HCT116 (cell line): ENCODE results near the gene TMEM179. TPM values are rescaled to one million over a fixed set of nuclear protein-coding genes. Genes with fewer than 3 reads are reported as not detected.

ENCODE experiments used
- ATAC-seq: fragments of 200-7000 bp; cut with Tn5 transposase; 2 replicates; pipeline ENCODE4 v1.9.1; 2020; ENCODE audit warnings: mild to moderate bottlenecking, moderate library complexity
- BruUV-seq: library from RNA; stranded (reverse); fragments of 400-500 nt; replicated peaks from 2 replicates; lab custom pipeline; 2021; lab: Mats Ljungman, UMichigan
- CTCF ChIA-PET: fragments of 300-600 bp; sonication (Branson Sonifier 250); formaldehyde crosslinking; loops from one replicate; lab custom pipeline; 2021; ENCODE audit warnings: antibody characterized with exemption; lab: Charles Lee
- POLR2A ChIA-PET: fragments of 300-600, 350-600 bp; sonication (Branson Sonifier 250); formaldehyde crosslinking; loops from one replicate; lab custom pipeline; 2021; ENCODE audit warnings: antibody characterized with exemption; lab: Charles Lee
- RAD21 ChIA-PET, 2 experiments: fragments of 300-600 bp; sonication (Branson Sonifier 250); formaldehyde crosslinking; loops; one replicate each; lab custom pipeline; 2023; ENCODE audit warnings: low total read pairs in 2 of 2; ENCODE audit not compliant: uncharacterized antibody in 2 of 2, unreplicated experiment in 2 of 2, low non-redundant PET in 1 of 2; lab: Charles Lee
- DNase-seq: peaks from one replicate; pipeline ENCODE4 v3.0.0-alpha.2; 2010; ENCODE audit warnings: low read depth, low spot score
- H2AFZ ChIP-seq: fragments of 200-600 bp; shearing (Covaris generic), sonication (generic); 2 replicates; pipeline ENCODE4 v1.6.1; 2017; ENCODE audit warnings: low read depth, mixed run types, mixed read lengths, antibody characterized with exemption, low read length; ENCODE audit not compliant: poor library complexity, severe bottlenecking
- H3K27ac ChIP-seq: 2 replicates; pipeline ENCODE4 v1.5.1; 2012; ENCODE audit warnings: low read depth, low read length
- H3K27me3 ChIP-seq: fragments of 200-600 bp; sonication (generic); 2 replicates; pipeline ENCODE4 v1.6.1; 2016; ENCODE audit warnings: mixed run types, low read length, mixed read lengths; ENCODE audit not compliant: insufficient read depth
- H3K36me3 ChIP-seq, 2 experiments: fragments of 200-500 bp in 1 of 2; fragments of 200-600 bp in 1 of 2; sonication (Bioruptor generic) in 1 of 2; sonication (generic) in 1 of 2; 2 replicates each; pipeline versions ENCODE4 v1.5.1 to v1.6.1; 2014 to 2016; ENCODE audit warnings: low read length in 2 of 2, inconsistent platforms in 1 of 2, mixed read lengths in 1 of 2, mixed run types in 1 of 2; ENCODE audit not compliant: insufficient read depth in 2 of 2, control insufficient read depth in 1 of 2
- H3K4me1 ChIP-seq, 2 experiments: fragments of 200-600 bp in 1 of 2; sonication (generic) in 1 of 2; 2 replicates each; pipeline versions ENCODE4 v1.5.1 to v1.6.1; 2012 to 2017; ENCODE audit warnings: low read length in 2 of 2, inconsistent platforms in 1 of 2, mild to moderate bottlenecking in 1 of 2, mixed read lengths in 1 of 2, mixed run types in 1 of 2, moderate library complexity in 1 of 2; ENCODE audit not compliant: insufficient read depth in 2 of 2, control insufficient read depth in 1 of 2
- H3K4me2 ChIP-seq: fragments of 200-600 bp; sonication (generic); 2 replicates; pipeline ENCODE4 v1.6.1; 2017; ENCODE audit warnings: mixed run types, low read length, mixed read lengths
- H3K4me3 ChIP-seq, 2 experiments: fragments of 200-600 bp in 1 of 2; sonication (generic) in 1 of 2; replicated peaks in 1 of 2; 2 replicates each; pipeline ENCODE4 v1.5.1; 2011 to 2016; ENCODE audit warnings: low read length in 2 of 2, control low read depth in 1 of 2, low read depth in 1 of 2, mild to moderate bottlenecking in 1 of 2, mixed read lengths in 1 of 2, mixed run types in 1 of 2
- H3K79me2 ChIP-seq: fragments of 200-600 bp; sonication (generic); 2 replicates; pipeline ENCODE4 v1.6.1; 2017; ENCODE audit warnings: mild to moderate bottlenecking, mixed run types, low read length, moderate library complexity, mixed read lengths; ENCODE audit not compliant: insufficient read depth
- H3K9ac ChIP-seq: fragments of 200-600 bp; sonication (generic); 2 replicates; pipeline ENCODE4 v1.6.1; 2016; ENCODE audit warnings: low read length, mixed read lengths
- H3K9me2 ChIP-seq: fragments of 200-600 bp; sonication (generic), shearing (Covaris generic); 2 replicates; pipeline ENCODE4 v1.6.1; 2017; ENCODE audit warnings: mixed run types, mild to moderate bottlenecking, moderate library complexity; ENCODE audit not compliant: insufficient read depth
- H3K9me3 ChIP-seq, 2 experiments: fragments of 200-500 bp in 1 of 2; fragments of 200-600 bp in 1 of 2; sonication (Bioruptor generic) in 1 of 2; sonication (generic) in 1 of 2; 2 replicates each; pipeline ENCODE4 v1.6.1; 2014 to 2017; ENCODE audit warnings: low read length in 2 of 2, mixed read lengths in 2 of 2, inconsistent platforms in 1 of 2, low read depth in 1 of 2, mild to moderate bottlenecking in 1 of 2, mixed run types in 1 of 2, moderate library complexity in 1 of 2; ENCODE audit not compliant: control insufficient read depth in 1 of 2, insufficient read depth in 1 of 2
- H4K20me1 ChIP-seq: fragments of 200-600 bp; sonication (generic), shearing (Covaris generic); 2 replicates; pipeline ENCODE4 v1.6.1; 2017; ENCODE audit warnings: mixed run types, mild to moderate bottlenecking, moderate library complexity; ENCODE audit not compliant: insufficient read depth
- CEBPB ChIP-seq: IDR thresholded peaks from 2 replicates; pipeline ENCODE4 v1.6.1; 2012; ENCODE audit warnings: low read depth
- EGR1 ChIP-seq: IDR thresholded peaks from 2 replicates; pipeline ENCODE4 v1.6.1; 2012; ENCODE audit warnings: low read depth
- ELF1 ChIP-seq: IDR thresholded peaks from 2 replicates; pipeline ENCODE4 v1.6.1; 2012; ENCODE audit warnings: low read depth, borderline replicate concordance
- EZH2 ChIP-seq: fragments of 200-600 bp; sonication (generic); IDR thresholded peaks from 2 replicates; pipeline ENCODE4 v1.6.1; 2017; ENCODE audit warnings: antibody characterized with exemption, mixed run types
- EZH2phosphoT487 ChIP-seq: fragments of 200-600 bp; IDR thresholded peaks from 2 replicates; pipeline ENCODE4 v1.6.1; 2018; ENCODE audit warnings: antibody characterized with exemption, borderline replicate concordance
- FOSL1 ChIP-seq: IDR thresholded peaks from 2 replicates; pipeline ENCODE4 v1.6.1; 2012; ENCODE audit warnings: low read depth
- JUND ChIP-seq: IDR thresholded peaks from 2 replicates; pipeline ENCODE4 v1.6.1; 2012
- MAX ChIP-seq: IDR thresholded peaks from 2 replicates; pipeline ENCODE4 v1.6.1; 2012
- POLR2A ChIP-seq: IDR thresholded peaks from 2 replicates; pipeline ENCODE4 v1.7.0; 2011; ENCODE audit warnings: borderline replicate concordance; ENCODE audit not compliant: insufficient read depth, insufficient read length; ENCODE audit errors: extremely low read depth
- POLR2AphosphoS5 ChIP-seq: IDR thresholded peaks from 2 replicates; pipeline ENCODE4 v1.6.1; 2011; ENCODE audit warnings: mild to moderate bottlenecking, low read depth, low read length, moderate library complexity
- SP1 ChIP-seq: IDR thresholded peaks from 2 replicates; pipeline ENCODE4 v1.6.1; 2012; ENCODE audit warnings: low read depth
- SRF ChIP-seq: IDR thresholded peaks from 2 replicates; pipeline ENCODE4 v1.6.1; 2012; ENCODE audit warnings: low read depth
- TCF7L2 ChIP-seq: IDR thresholded peaks from 2 replicates; pipeline ENCODE4 v1.7.0; 2011; ENCODE audit warnings: borderline replicate concordance, inconsistent platforms; ENCODE audit not compliant: insufficient read depth, insufficient read length; ENCODE audit errors: extremely low read depth
- YY1 ChIP-seq: IDR thresholded peaks from 2 replicates; pipeline ENCODE4 v1.6.1; 2011; ENCODE audit warnings: low read length, low read depth, moderate library complexity, mild to moderate bottlenecking; ENCODE audit not compliant: insufficient replicate concordance; ENCODE audit errors: extremely low read depth
- ZNF274 ChIP-seq: fragments of 200-500 bp; sonication (Bioruptor generic); IDR thresholded peaks from 2 replicates; pipeline ENCODE4 v1.6.1; 2014; ENCODE audit warnings: mild to moderate bottlenecking, low read depth, low read length, inconsistent platforms
- intact Hi-C: fragments of 100-400 bp; cut with micrococcal nuclease; formaldehyde crosslinking; loops from 2 replicates; pipeline ENCODE4 v1.10.0; 2022
- total RNA-seq: library from RNA; stranded (reverse); gene quantifications from one replicate; pipeline ENCODE4 v1.2.1, GENCODE V29; 2021; ENCODE audit not compliant: unreplicated experiment
- TF ChIP-seq, protein P1 (sequence below): IDR thresholded peaks from 2 replicates; pipeline ENCODE4 v1.6.1; 2011; ENCODE audit warnings: mild to moderate bottlenecking, low read length, moderate library complexity; ENCODE audit not compliant: insufficient replicate concordance; ENCODE audit errors: extremely low read depth
- TF ChIP-seq, protein P2 (sequence below): IDR thresholded peaks from 2 replicates; pipeline ENCODE4 v1.6.1; 2012
- TF ChIP-seq, protein P3 (sequence below), 3 experiments: fragments of 200-600 bp in 1 of 3; sonication (generic) in 1 of 3; IDR thresholded peaks in 2 of 3; conservative IDR thresholded peaks in 1 of 3; 2 replicates each; pipeline ENCODE4 v1.5.1; 2012 to 2017; ENCODE audit warnings: low read depth in 2 of 3, low read length in 2 of 3, antibody characterized with exemption in 1 of 3, borderline replicate concordance in 1 of 3, control low read depth in 1 of 3, mild to moderate bottlenecking in 1 of 3, mixed read lengths in 1 of 3, mixed run types in 1 of 3, moderate library complexity in 1 of 3; ENCODE audit not compliant: insufficient read depth in 1 of 3

The TMEM179 gene
- total RNA-seq, 1 experiment from 2014 or later: not detected

DNA sequence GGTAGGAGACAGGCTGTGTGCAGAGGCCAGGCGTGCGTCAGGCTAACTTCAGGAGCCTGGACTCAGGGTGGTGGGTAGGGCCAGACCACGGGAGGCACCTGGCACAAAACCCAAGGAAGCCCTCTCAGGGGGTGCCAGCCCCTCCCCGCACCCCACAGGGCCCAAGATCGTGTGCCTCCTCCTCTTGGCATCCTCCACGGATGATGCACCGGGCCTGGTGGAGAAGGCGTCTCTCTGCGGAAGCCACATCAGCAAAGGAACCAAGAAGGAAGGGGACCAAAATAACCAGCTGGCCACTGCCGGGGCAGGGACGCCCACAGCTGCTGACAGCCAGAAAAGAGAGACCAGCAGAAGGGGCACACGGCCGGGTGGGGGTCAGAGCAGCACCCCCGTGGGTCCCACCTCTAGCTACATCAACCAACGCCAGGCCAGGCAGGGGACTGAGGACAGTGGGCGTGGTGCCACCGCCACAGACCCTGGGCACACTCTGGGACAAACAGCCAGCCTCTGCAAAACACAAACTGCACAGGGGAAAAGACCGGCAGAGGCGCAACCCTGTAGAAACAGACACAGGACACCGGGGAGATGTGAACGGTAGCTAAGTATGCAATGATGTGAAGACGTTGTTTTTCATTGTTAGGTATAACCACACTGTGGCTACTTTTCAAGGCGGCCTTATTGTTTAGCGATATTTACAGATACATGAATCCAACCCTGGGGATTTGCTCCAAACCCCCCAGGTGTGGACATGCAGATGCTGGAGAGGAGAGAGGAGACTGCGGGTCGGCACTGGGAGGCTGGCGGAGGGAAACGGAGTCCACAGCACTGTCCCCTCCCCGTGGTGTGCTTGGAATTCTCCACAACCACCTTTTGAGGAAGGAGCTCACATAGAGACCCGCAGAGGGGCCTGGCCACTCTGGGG is 51.1 kb downstream of the TMEM179 start:
- TF ChIP-seq FOSL1 (no peak), EZH2 (no peak), JUND (no peak), TCF7L2 (no peak), SP1 (no peak), POLR2AphosphoS5 (no peak), YY1 (no peak), EZH2phosphoT487 (no peak), MAX (no peak), POLR2A (no peak), ZNF274 (no peak), CEBPB (no peak), SRF (no peak), EGR1 (no peak), ELF1 (no peak)
- TF ChIP-seq, protein P1, sequence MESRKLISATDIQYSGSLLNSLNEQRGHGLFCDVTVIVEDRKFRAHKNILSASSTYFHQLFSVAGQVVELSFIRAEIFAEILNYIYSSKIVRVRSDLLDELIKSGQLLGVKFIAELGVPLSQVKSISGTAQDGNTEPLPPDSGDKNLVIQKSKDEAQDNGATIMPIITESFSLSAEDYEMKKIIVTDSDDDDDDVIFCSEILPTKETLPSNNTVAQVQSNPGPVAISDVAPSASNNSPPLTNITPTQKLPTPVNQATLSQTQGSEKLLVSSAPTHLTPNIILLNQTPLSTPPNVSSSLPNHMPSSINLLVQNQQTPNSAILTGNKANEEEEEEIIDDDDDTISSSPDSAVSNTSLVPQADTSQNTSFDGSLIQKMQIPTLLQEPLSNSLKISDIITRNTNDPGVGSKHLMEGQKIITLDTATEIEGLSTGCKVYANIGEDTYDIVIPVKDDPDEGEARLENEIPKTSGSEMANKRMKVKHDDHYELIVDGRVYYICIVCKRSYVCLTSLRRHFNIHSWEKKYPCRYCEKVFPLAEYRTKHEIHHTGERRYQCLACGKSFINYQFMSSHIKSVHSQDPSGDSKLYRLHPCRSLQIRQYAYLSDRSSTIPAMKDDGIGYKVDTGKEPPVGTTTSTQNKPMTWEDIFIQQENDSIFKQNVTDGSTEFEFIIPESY: no peak
- TF ChIP-seq, protein P2, sequence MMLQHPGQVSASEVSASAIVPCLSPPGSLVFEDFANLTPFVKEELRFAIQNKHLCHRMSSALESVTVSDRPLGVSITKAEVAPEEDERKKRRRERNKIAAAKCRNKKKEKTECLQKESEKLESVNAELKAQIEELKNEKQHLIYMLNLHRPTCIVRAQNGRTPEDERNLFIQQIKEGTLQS: no peak
- TF ChIP-seq, protein P3, sequence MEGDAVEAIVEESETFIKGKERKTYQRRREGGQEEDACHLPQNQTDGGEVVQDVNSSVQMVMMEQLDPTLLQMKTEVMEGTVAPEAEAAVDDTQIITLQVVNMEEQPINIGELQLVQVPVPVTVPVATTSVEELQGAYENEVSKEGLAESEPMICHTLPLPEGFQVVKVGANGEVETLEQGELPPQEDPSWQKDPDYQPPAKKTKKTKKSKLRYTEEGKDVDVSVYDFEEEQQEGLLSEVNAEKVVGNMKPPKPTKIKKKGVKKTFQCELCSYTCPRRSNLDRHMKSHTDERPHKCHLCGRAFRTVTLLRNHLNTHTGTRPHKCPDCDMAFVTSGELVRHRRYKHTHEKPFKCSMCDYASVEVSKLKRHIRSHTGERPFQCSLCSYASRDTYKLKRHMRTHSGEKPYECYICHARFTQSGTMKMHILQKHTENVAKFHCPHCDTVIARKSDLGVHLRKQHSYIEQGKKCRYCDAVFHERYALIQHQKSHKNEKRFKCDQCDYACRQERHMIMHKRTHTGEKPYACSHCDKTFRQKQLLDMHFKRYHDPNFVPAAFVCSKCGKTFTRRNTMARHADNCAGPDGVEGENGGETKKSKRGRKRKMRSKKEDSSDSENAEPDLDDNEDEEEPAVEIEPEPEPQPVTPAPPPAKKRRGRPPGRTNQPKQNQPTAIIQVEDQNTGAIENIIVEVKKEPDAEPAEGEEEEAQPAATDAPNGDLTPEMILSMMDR (IDR thresholded peaks at IDR 0.05 in 2 of 3, conservative IDR thresholded peaks at IDR 0.05 in 1 of 3; ENCODE audit: borderline replicate concordance in 1 of 3, insufficient read depth in 1 of 3, low read depth in 2 of 3, low read length in 2 of 3): no peak
- H3K79me2 ChIP-seq: no peaks in the 10 kb centered on the region
- H3K4me2 ChIP-seq: no peak overlapping the region
- BruUV-seq: no TSS peak
- ATAC-seq (no peak), DNase-seq (no peak)
- ChIA-PET POLR2A (no interaction called here), CTCF (no interaction called here), RAD21 (no interaction called here)
- H3K4me3 ChIP-seq: no peak overlapping the region
- H3K36me3 ChIP-seq: no peaks in the 10 kb centered on the region
- no peak overlapping the region for H3K27ac ChIP-seq
- intact Hi-C loops: no loop called here
- H3K9me3 ChIP-seq: no peaks in the 10 kb centered on the region
- H4K20me1 ChIP-seq: no peaks in the 10 kb centered on the region
- no peaks in the 10 kb centered on the region for H3K9me2 ChIP-seq
- H3K4me1 ChIP-seq: no peaks in the 10 kb centered on the region
- H3K9ac ChIP-seq: no peak overlapping the region
- no peak overlapping the region for H2AFZ ChIP-seq
- H3K27me3 ChIP-seq: peaks cover 18% of the 10 kb centered on the region
